Endothelial cell of coronary artery (primary cell): ENCODE data around the gene TICAM2. TPM values are rescaled to one million over a fixed set of nuclear protein-coding genes. Genes with fewer than 3 reads are reported as not detected.

ENCODE experiments used
- total RNA-seq: library from RNA; depleted of rRNA; stranded (reverse); fragments of >200 nt; gene quantifications from 2 replicates; pipeline ENCODE4 v1.2.3, GENCODE V29; 2014

The TICAM2 gene, protein sequence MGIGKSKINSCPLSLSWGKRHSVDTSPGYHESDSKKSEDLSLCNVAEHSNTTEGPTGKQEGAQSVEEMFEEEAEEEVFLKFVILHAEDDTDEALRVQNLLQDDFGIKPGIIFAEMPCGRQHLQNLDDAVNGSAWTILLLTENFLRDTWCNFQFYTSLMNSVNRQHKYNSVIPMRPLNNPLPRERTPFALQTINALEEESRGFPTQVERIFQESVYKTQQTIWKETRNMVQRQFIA
- total RNA-seq = 0.45 and 1.5 TPM in 2 replicates

DNA sequence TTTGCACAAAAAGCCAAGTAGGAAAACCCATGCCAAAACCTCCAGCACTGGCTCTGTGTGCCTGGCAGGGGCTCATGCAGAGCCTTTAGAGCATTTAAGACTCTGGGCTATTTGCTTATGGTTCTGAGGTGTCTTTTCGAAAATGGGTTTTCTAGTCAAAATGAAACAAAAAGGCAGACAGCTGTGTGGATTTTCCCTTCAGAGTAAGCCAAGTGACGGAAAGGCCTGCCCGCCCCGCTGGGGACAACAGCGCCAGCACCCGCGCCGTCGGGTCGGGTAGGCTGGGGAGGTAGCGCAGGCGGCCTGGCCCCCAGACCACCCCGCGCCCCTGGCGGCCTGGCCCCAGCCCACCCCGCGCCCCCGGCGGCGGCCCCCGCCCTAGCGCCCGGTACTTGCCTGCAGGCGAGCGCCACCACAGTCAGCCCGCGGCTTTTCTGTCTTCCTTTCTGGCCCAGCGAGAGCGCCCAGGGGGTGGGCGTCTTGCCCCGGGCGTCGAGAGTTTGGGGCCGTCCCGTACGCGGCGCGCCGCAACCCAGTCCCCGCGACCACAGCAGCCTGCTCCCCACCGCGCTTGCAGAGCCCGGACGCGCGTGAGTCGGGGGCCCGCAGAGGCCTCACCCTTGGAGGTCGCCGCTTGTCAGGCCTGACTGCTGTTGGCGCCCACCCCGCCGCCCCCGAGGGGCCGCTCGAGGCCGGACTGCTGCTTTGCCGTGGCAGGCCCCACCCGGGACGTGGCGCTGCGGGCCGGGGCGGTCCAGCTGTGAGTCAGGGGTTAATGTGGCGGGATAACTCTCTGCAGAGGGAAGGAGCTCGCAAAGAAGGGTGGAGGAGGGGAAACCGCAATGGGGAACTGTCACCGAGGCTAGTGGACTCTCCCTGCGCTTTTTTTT lies at the start of gene TICAM2:
Gene TICAM2 (minus strand): TSS at position 779 of the 890 bp plus-strand sequence. CDS start 21,223 bp downstream, outside the sequence.

DNA sequence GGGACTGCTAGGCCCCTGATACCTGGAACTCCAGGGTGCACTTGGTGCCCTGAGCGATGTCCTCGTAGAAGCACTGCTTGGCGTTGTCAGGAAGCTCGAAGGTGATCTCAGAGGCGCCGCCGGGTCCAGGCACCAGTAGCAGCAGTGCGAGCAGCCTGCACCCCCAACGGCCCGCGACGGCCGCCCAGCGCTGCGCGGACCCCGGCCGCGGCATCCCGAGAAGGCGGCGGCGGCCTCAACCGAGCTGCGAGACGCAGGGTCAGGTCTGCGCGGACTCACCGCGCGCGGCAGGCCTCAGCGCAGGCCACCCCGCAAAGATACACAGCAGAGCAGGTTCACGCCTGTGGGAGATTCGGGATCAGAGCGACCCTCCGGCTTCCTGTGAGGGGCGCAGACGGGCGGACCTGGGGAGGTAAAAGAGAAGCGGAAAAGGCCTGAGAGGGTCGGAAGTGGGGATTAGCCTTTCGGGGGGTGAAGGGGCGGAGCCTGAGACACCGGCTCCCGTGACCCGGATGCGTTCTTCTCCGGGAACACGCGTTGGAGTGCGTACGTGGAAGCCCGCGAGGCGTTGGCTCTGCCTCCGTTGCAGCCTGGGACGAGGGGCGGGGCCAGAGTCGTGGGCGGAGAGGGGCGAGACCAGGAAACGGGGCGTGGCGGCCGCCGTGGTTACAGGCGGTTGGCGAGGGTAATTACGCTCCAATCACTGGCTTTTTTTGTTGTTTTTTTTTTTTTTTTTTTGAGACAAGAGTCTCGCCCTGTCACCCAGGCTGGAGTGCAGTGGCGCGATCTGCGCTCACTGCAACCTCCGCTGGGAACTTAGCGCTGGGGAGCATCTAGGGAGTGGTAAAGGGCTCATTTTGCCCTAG lies 23.5 kb upstream of the TICAM2 start, which contains the start of gene TMED7:
Gene TMED7 (minus strand): TSS at position 458 of the 866 bp plus-strand sequence. CDS start 244 bp downstream, at position 214.

GRCh38 chr5:115544436-115545350 lies 57.6 kb downstream of the TICAM2 start, which contains the start of gene FEM1C:
Gene FEM1C, minus strand, starts transcription at chr5:115544775. Its CDS starts 1,282 bp downstream, at chr5:115543493.

Other genes with a start within 250 kb of the TICAM2 start
- 13.9 and 21.1 TPM in 2 replicates for gene FEM1C, start 57.7 kb downstream of the TICAM2 start, total RNA-seq
- gene TMED7, start 23.6 kb upstream of the TICAM2 start, total RNA-seq = 82.1 and 95.5 TPM in 2 replicates
- 1.0 and 2.0 TPM in 2 replicates for gene CDO1, start 214.2 kb upstream of the TICAM2 start, total RNA-seq
- gene ATG12, start 239.1 kb upstream of the TICAM2 start, total RNA-seq = 24.7 and 35.1 TPM in 2 replicates
- gene AP3S1, start 239.5 kb upstream of the TICAM2 start, total RNA-seq = 66.5 and 69.5 TPM in 2 replicates